GM19023 (cell line): ENCODE data around the gene TMEM169.
"Not testable (repeated sequence)": the region's sequence is repeated elsewhere in the genome, so short reads cannot be mapped to it uniquely, and the experiment has no call there.

ENCODE experiments used
- ATAC-seq: cut with Tn5 transposase; IDR thresholded peaks from one replicate; pipeline ENCODE4 v1.9.1; 2021; ENCODE audit warnings: mild to moderate bottlenecking, moderate library complexity; ENCODE audit not compliant: unreplicated experiment

TMEM169 gene

GRCh38 chr2:216126943-216127342, 45.2 kb downstream of the TMEM169 start:
- no peak for ATAC-seq

DNA sequence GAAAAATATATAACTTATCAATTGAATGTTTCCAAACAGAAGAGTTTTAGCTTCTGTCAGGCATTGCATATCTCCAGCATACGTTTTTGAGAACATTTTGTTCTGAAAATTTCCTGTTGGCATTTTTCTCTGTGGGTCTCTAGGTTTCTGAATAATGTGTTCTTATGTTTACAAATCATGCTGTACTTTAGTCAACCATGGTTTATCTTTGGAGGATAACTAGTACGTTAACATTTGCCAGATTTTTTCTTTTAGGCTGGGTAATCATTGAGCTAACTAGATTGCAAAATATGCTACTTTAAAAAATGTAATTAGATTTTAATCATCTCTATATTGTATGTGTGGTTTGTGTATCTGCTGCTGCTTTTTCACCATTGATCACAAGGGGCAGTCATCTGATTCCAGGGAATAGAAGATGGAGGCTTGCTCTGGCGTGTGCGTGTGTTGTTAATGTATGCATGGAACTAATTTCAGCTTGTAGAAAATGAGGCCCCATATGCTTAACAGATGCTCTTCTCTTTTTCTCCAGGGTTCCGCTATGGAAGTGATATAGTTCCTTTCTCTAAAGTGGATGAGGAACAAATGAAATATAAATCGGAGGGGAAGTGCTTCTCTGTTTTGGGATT, 48.7 kb downstream of the TMEM169 start:
- no peak for ATAC-seq

GRCh38 chr2:216131175-216131926, 49.6 kb downstream of the TMEM169 start:
- ATAC-seq = no peak

- ATAC-seq = no peak
Observed at GRCh38 chr2:216132585-216132984, 50.9 kb downstream of the TMEM169 start.

GRCh38 chr2:216133397-216133796, 51.7 kb downstream of the TMEM169 start:
- ATAC-seq = no peak

DNA sequence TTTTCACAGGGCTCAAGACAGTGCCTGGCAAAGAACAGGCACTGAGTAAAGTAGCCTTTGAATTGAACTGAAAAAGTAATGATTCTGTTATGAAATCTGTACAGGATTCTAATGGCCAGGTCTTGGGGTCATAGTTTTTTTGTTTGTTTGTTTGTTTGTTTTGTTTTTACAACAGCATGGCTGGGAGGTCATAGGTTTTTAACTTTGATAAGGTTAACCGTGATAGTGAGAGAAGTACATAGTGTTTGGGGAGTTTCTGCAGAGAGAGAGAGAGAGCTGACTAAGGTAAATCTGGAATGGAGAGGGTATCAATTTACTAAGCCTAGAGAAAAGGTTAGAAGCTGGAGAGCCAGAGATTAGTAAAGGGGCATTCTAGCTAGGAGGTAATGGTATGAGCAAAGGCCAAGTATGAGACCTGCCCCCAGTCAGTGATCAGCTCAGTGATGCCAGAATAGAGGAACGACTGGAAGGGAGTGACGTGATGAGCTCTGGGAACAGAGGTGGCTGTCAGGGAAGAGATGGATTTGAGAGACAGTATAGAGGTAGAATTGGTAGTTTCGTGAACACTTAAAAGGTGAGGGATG, 53.3 kb downstream of the TMEM169 start:
- no peak for ATAC-seq

- no peak for ATAC-seq
Observed at GRCh38 chr2:216139884-216140283, 58.2 kb downstream of the TMEM169 start.

DNA sequence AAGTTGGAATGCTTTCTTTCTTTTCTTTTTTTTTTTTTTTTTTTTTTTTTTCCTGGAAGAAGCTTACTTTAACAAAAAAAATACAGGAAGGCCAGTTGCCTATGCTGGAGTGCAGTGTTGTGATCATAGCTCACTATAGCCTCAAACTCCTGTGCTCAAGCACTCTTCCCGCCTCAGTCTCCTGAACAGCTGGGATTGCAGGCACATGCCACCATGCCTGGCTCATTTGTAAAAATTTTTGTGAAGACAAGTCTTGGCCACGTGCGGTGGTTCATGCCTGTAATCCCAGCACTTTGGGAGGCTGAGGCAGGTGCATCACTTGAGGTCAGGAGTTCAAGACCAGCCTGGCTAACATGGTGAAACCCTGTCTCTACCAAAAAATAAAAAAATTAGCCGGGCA, 59.8 kb downstream of the TMEM169 start:
- ATAC-seq = not testable (repeated sequence)

GRCh38 chr2:216142540-216142939, 60.8 kb downstream of the TMEM169 start:
- peak; percentile 98 for ATAC-seq

DNA sequence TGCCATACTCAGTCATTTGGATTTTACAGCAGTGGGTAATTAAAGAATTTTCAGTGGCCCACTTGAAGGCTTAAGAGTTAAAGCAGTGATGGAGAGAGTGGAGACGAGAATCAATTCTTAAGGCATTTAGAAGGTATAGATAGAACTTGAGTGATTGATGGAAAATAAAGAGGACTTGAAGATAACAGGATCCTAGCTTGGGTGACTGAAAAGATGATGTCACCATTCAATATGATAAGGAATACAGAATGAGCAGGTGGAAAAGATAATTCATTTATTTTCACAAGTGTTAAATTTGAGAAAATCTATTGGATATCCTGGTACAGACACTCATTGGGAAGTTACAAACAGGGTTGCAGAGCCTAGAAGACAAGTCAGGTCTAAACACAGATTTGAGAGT, 62.7 kb downstream of the TMEM169 start:
- no peak for ATAC-seq

- no peak for ATAC-seq
Observed at GRCh38 chr2:216144857-216145256, 63.1 kb downstream of the TMEM169 start.

GRCh38 chr2:216146573-216146972, 64.9 kb downstream of the TMEM169 start:
- no peak for ATAC-seq

DNA sequence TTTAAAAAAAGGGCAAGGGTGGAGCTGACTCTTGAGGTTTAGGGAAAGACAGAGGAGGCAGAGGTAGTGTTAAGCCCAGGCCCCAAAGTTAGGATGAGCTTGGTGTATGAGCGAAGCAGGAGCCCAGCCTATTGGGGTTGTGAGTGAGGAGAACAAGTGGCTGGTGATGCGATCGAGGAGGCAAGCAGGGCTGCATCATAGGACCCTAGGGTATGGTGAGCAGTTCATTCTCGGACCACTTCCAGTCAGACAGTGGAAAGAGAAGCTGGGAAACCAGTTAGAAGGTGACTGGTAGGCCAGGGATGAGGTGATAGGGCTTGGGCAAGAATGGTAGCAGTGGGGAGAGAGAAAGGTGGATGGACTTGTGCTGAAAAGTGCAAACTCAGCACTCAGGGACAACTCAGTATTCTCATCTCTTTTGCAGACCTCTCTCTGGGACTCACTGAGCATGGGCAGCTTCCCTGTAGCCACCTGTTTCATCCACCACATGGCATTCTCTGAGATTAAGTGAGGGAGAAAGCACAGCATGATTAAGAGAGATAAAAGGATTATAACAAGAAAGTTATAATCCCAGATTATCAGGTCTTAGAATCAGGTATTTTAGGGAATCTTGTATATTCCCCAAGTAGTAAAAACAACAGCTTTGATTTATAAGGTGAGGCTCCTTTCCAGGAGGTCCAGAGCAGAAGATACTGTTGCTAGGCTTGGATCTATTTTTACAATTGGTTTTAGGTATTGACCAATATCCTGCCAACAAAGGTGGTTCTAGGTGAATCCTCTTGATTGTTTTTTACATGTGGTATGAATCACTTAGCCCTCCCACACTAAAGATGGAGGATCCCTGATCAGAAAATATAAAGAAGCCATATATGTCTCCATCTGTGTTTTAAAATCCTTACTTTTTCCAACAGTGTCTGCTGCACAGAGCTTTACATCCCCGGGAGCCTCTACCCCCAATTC, 65.7 kb downstream of the TMEM169 start:
- no peak for ATAC-seq

- ATAC-seq = no peak
Observed at GRCh38 chr2:216148983-216149382, 67.3 kb downstream of the TMEM169 start.

- no peak for ATAC-seq
Observed at GRCh38 chr2:216149741-216150140, 68.0 kb downstream of the TMEM169 start.

- no peak for ATAC-seq
Observed at GRCh38 chr2:216151313-216152025, 69.8 kb downstream of the TMEM169 start.
